RKO (cell line): ENCODE results near the gene CEACAM16.
"Not testable (repeated sequence)": the region's sequence is repeated elsewhere in the genome, so short reads cannot be mapped to it uniquely, and the experiment has no call there.

Source experiments
- DNase-seq: peaks from one replicate; pipeline ENCODE4 v3.0.0-alpha.2; 2016; ENCODE audit warnings: low spot score

The CEACAM16 gene

GRCh38 chr19:44703336-44704078, 4.6 kb downstream of the CEACAM16 start:
- DNase-seq, result no peak

GRCh38 chr19:44704982-44705381, 6.0 kb downstream of the CEACAM16 start:
- DNase-seq, result no peak

GRCh38 chr19:44705502-44706010, 6.6 kb downstream of the CEACAM16 start:
- no peak for DNase-seq

GRCh38 chr19:44706506-44707236, 7.7 kb downstream of the CEACAM16 start:
- DNase-seq, result no peak

- DNase-seq, result no peak
Measured at GRCh38 chr19:44707794-44708193, 8.8 kb downstream of the CEACAM16 start.

- no peak for DNase-seq
Measured at GRCh38 chr19:44708940-44709339, 10.0 kb downstream of the CEACAM16 start.

- not testable (repeated sequence) for DNase-seq
Measured at GRCh38 chr19:44709434-44710266, 10.7 kb downstream of the CEACAM16 start.

GRCh38 chr19:44710483-44710882, 11.5 kb downstream of the CEACAM16 start:
- no peak for DNase-seq

- DNase-seq, result no peak
Measured at GRCh38 chr19:44712864-44713515, 14.0 kb downstream of the CEACAM16 start.

GRCh38 chr19:44714597-44715169, 15.7 kb downstream of the CEACAM16 start:
- DNase-seq, result no peak

GRCh38 chr19:44717603-44718002, 18.7 kb downstream of the CEACAM16 start:
- no peak for DNase-seq

- DNase-seq, result no peak
Measured at GRCh38 chr19:44718441-44719261, 19.7 kb downstream of the CEACAM16 start.

GRCh38 chr19:44719262-44719701, 20.3 kb downstream of the CEACAM16 start:
- no peak for DNase-seq

GRCh38 chr19:44720396-44720795, 21.4 kb downstream of the CEACAM16 start:
- not testable (repeated sequence) for DNase-seq

- DNase-seq, result no peak
Measured at GRCh38 chr19:44720945-44721344, 22.0 kb downstream of the CEACAM16 start.

GRCh38 chr19:44721369-44721768, 22.4 kb downstream of the CEACAM16 start:
- DNase-seq, result not testable (repeated sequence)

- no peak for DNase-seq
Measured at GRCh38 chr19:44722131-44723121, 23.5 kb downstream of the CEACAM16 start.

GRCh38 chr19:44723299-44723951, 24.5 kb downstream of the CEACAM16 start:
- DNase-seq, result no peak

- peak; percentile 77 for DNase-seq
Measured at GRCh38 chr19:44723952-44724319, 25.0 kb downstream of the CEACAM16 start.
